Fibroblast of peridontal ligament (primary cell): ENCODE data around the gene CCDC60.

Experiments
- DNase-seq: peaks from one replicate; pipeline ENCODE4 v3.0.0-alpha.2; 2010; ENCODE audit errors: extremely low read depth

CCDC60 gene, protein sequence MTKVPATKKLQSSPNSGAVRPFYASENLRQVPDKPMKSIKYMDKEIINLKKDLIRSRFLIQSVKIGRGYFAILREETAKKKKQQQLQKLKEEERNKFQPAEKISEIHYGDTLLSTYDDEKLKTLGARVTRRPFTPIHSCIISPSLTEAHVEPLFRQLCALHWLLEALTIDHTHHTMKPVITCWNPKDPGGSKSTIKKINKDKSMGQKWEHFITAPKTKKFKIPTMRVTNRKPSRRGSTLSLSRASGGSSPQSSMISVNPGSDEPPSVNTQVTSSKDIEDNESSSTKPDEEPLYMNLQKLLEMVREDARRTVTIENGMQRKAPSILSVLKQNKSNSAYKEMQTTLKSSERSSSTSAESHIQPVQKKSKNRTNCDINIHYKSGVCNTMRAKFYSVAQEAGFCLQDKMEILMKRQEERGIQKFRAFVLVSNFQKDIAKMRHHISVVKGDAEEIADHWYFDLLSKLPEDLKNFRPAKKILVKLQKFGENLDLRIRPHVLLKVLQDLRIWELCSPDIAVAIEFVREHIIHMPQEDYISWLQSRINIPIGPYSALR

DNA sequence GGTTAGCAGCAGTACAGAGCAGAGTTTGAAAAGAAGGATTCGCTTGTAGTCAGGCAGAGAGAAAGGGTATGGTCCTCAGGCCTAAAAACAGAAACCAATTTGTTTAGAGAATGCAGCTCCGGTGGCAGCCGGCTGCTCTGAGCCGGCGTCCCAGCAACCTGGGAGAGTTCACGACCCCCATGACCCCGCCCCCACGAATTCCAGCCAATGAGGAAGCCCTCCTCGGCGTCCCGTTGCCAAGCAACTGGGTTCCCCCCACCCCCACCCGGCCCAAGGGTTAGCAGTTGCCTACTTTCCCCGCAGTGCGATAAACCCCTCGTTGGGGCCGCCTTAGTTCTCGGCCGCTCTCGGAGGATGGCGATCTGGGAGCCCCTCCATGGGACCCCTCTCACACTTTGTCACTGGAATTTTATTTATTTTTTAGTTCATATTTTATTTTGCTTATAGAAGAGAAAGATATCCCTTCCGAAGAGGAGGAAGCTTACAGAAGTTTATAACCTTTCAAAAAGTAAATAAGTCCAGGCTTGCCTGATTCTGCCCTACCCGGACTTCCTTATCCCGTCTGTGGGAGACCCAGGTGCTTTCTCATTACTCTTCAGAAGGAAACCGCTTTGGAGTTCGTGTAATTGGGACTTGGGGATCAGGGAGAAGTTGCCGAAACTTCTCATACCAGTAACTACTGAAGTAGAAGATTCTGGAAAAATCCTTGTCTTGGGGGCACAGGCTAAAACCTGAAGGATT is at the start of gene CCDC60:
Gene CCDC60, plus strand, starts transcription at position 300 of the 741 bp plus-strand sequence. CDS start 448 bp downstream, outside the sequence.
- DNase-seq = no peak

GRCh38 chr12:119288576-119288975 is 46.0 kb upstream of the CCDC60 start:
- DNase-seq = no peak

- no peak for DNase-seq
These were observed 41.5 kb upstream of the CCDC60 start for GRCh38 chr12:119292893-119293630.

- DNase-seq = no peak
These were observed 40.3 kb upstream of the CCDC60 start for GRCh38 chr12:119294211-119294610.

- DNase-seq = no peak
These were observed 38.0 kb upstream of the CCDC60 start for GRCh38 chr12:119296535-119296934.

GRCh38 chr12:119299130-119299529 is 35.4 kb upstream of the CCDC60 start:
- DNase-seq = no peak

- no peak for DNase-seq
These were observed 33.1 kb upstream of the CCDC60 start for GRCh38 chr12:119301379-119301778.

DNA sequence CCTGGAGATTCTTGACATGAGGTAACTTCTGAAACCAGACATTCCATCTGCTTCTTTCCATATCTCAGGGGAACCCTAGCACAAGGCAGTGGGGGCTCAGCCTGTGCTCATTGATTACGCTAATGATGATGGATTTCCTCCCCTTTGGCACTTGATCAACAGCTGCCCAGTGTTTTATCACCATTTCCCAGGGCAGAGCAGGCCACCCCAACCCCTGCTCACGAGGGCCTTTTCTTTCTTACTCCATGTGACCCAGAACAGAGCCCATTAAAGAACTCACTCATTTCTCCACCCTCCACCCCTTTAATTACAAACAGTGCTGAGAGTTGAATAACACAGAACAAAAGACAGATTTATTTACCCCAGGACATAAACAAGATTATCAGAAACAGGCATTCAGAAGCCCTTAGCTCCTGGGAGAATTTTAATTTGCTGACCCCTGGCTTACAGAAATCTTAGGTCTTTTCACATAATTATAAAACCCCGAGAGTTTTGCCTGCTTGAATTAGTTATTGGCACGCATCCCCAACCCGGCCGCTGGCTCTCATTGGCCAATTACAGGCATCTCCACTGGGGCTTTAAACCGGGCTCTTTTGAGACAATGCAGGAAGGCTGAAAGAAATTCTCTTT is 32.0 kb upstream of the CCDC60 start:
- no peak for DNase-seq

DNA sequence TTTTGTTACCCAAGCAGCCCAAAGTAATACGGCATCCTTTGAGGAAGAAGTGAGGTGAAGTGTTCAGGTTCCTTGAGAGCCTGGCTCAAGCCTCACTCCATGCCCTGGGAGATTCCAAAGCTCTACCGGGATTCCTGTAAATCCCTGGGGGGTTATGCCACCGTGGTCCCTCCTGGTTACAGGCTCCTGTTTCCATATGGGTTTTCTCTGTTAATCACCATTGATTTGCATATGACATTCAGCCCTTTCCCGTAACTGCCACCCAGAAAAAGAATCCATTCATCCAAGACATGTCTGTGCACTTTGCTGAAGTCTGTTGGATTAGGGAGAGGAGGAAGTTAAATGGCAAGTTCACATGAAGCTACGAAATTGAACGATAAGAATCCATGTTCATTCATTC is 27.9 kb upstream of the CCDC60 start:
- no peak for DNase-seq

- DNase-seq = no peak
These were observed 26.8 kb upstream of the CCDC60 start for GRCh38 chr12:119307747-119308146.

- no peak for DNase-seq
These were observed 25.6 kb upstream of the CCDC60 start for GRCh38 chr12:119308708-119309456.

- DNase-seq = no peak
These were observed 22.7 kb upstream of the CCDC60 start for GRCh38 chr12:119311878-119312277.

GRCh38 chr12:119312904-119313303 is 21.6 kb upstream of the CCDC60 start:
- DNase-seq = no peak

- DNase-seq = no peak
These were observed 20.2 kb upstream of the CCDC60 start for GRCh38 chr12:119314290-119314689.

- DNase-seq = no peak
These were observed 14.9 kb upstream of the CCDC60 start for GRCh38 chr12:119319638-119320037.

DNA sequence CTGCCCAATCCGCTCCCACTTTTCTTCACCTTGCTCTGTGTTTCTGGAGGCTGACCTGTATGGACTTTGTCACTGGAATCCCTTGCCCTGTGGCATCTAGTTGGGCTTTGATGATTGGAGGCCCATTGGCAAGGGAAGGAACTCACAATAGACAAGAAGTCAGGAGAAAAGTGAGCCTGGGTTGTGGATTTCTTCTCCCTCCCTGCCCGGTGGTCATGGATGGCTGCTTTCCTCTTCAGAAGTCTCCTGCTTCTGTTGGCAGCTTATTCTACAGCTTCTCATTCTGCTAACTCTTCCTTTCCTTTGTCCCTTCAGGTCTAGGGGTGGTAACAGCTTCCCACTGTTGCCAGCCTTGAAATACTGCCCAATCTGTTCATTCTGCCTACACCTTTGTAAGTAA is 13.9 kb upstream of the CCDC60 start:
- no peak for DNase-seq

- DNase-seq = no peak
These were observed 12.2 kb upstream of the CCDC60 start for GRCh38 chr12:119322301-119322723.

GRCh38 chr12:119325813-119326212 is 8.7 kb upstream of the CCDC60 start:
- DNase-seq = no peak

- no peak for DNase-seq
These were observed 8.2 kb upstream of the CCDC60 start for GRCh38 chr12:119326341-119326740.

DNA sequence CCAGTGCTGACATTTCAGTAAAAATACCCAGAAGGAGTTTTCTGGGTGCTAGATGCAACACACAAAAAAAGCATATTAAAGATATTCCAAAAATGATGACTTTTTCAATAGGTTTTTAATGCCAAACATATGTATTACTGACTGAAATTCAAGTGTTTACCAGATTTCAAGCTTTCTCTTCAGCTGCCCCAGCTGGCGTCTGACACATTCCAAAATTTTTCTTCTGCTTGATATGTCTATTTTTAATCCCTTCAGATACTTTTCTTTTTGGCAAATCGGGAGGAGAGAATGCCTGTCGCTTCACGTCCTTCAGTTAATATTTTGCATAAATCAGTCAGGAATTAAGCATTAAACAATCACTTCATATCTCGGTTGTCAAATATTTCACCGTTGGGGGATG is 7.1 kb upstream of the CCDC60 start:
- DNase-seq = no peak

- no peak for DNase-seq
These were observed 6.4 kb upstream of the CCDC60 start for GRCh38 chr12:119328111-119328510.
